Muscle of arm (tissue), 12 donors: Measurements from ENCODE around the gene CES4A. TPM values are rescaled to one million over a fixed set of nuclear protein-coding genes. Genes with fewer than 3 reads are reported as not detected.

ENCODE experiments used
- DNase-seq: peaks from one replicate; pipeline ENCODE4 v3.0.0-alpha.2; 2013
- polyA plus RNA-seq, 12 donors: library from polyadenylated mRNA; unstranded; fragments of 120-200 nt; gene quantifications; one replicate each; pipeline ENCODE4 v1.2.1, GENCODE V29; 2013; ENCODE audit not compliant: insufficient read length in 12 of 12

CES4A gene
- polyA plus RNA-seq, 12 donors = 1.5 to 14.7 (median 2.5) TPM; not detected in 2

GRCh38 chr16:67050796-67051195, 62.4 kb downstream of the CES4A start:
- DNase-seq = no peak

DNA sequence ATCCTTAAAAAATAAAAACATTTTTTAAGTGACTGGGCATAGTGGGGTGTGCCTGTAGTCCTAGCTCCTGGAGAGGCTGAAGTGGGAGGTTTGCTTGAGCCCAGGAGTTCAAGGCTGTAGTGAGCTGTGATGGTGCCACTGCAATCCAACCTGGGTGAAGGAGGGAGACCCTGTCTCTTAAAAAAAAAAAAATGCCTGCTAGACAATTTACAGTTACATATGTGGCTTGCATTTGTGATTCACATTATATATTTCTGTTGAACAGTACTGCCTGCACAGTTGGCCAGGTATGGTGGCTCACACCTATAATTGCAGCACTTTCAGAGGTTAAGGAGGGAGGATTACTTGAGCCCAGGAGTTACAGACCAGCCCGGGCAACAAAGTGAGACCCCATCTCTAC, 64.0 kb downstream of the CES4A start:
- DNase-seq = no peak

DNA sequence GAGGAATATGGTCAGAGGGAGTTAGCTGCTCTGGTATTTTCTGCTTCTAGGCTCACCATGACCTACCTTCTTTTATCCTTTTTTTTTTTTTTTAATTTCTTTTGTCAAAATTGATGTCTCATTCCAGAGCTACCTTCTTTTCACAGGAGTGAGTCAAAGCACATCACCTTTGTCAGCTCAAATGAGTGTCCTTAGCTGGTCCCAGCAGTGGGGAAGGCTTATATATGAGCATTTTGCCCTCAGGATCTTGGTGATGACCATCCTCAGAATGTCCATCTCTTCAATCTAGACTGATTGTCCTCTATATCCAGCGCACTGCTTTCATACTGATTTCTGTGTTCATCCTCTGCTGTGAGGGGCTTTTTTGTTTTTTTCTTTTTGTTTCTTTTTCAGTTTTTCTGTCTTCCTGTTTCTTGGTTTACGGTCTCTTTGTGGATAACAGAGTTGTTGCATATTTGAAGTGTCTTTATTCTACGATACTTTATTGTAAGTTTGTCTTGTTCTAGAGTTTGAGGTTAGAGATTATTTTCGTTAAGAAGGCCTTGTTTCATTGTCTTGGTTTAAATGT, 65.5 kb downstream of the CES4A start:
- no peak for DNase-seq

- no peak for DNase-seq
Measured at GRCh38 chr16:67054901-67055300, 66.5 kb downstream of the CES4A start.

DNA sequence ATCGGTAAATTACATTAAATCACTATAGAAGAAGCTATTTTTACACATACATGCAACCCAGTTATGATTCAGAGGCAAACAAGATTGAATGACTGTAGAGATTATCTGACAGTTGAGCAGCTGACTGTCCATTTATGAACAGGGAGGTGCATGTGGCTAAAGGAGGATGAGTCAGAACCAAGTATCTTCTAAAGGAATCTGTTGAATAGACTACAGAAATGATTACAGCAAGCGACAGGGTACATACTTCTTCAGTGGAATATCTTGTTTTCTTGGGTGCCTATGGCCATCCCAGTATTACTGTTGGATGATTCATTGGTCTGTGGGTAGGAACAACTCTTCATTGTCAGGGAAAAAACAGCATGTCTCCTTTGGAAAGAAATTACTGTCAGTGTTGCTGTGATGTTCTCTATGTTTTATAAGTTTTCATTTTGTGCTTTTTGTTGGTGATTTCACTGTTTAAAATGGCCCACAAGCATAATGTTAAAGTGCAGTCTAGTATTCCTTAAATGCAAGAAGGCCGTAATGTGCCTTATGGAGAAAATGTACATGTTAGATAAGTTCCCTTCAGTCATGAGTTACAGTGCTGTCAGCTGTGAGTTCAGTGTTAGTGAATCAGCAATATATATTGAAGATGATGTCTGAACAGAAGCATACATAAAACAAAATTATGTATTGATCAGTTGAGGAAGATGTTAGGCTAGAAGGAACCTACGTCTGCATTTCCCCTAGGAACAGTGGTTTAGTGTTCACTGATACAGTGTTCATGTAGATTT, 67.5 kb downstream of the CES4A start:
- DNase-seq = no peak

Other genes starting within 250 kb of the CES4A start
- gene DYNC1LI2, start 237.0 kb upstream of the CES4A start, polyA plus RNA-seq = 100 to 1,000 TPM in 5 of 12 donors, 10 to 100 TPM in 6, not detected in 1; 71.3 to 129 (median 97.6) TPM
- gene TERB1, start 187.0 kb upstream of the CES4A start, polyA plus RNA-seq = not detected
- 10 to 100 TPM in 11 of 12 donors, not detected in 1; 22.1 to 58.2 (median 45.9) TPM for gene NAE1, start 157.6 kb upstream of the CES4A start, polyA plus RNA-seq
- 10 to 100 TPM in 1 of 12 donors, not detected in 11; 16.6 TPM for gene CA7, start 144.2 kb upstream of the CES4A start, polyA plus RNA-seq
- 1 to 10 TPM in 11 of 12 donors, not detected in 1; 2.2 to 8.6 (median 2.9) TPM for gene PDP2, start 108.1 kb upstream of the CES4A start, polyA plus RNA-seq
- 1 to 10 TPM in 1 of 12 donors, under 1 TPM in 7, not detected in 4; 0.12 to 1.2 (median 0.16) TPM for gene CDH16, start 69.7 kb upstream of the CES4A start, polyA plus RNA-seq
- gene RRAD, start 63.1 kb upstream of the CES4A start, polyA plus RNA-seq = 10 to 100 TPM in 1 of 12 donors, 1 to 10 TPM in 10, not detected in 1; 2.8 to 15.8 (median 4.8) TPM
- gene CIAO2B, start 54.2 kb upstream of the CES4A start, polyA plus RNA-seq = 10 to 100 TPM in 11 of 12 donors, not detected in 1; 33.1 to 88.0 (median 78.6) TPM
- gene CES2, start 53.1 kb upstream of the CES4A start, polyA plus RNA-seq = 10 to 100 TPM in 11 of 12 donors, not detected in 1; 22.3 to 46.3 (median 29.1) TPM
- under 1 TPM in 10 of 12 donors, not detected in 2; 0.20 to 0.60 (median 0.39) TPM for gene CES3, start 27.3 kb upstream of the CES4A start, polyA plus RNA-seq
- 10 to 100 TPM in 11 of 12 donors, not detected in 1; 35.5 to 56.0 (median 42.3) TPM for gene CBFB, start 40.6 kb downstream of the CES4A start, polyA plus RNA-seq
- gene PHAF1, start 121.4 kb downstream of the CES4A start, polyA plus RNA-seq = 10 to 100 TPM in 11 of 12 donors, not detected in 1; 16.2 to 23.9 (median 19.7) TPM
- 10 to 100 TPM in 5 of 12 donors, 1 to 10 TPM in 6, not detected in 1; 7.1 to 17.2 (median 9.7) TPM for gene B3GNT9, start 162.4 kb downstream of the CES4A start, polyA plus RNA-seq
- 1 to 10 TPM in 10 of 12 donors, not detected in 2; 2.0 to 5.8 (median 3.2) TPM for gene TRADD, start 171.3 kb downstream of the CES4A start, polyA plus RNA-seq
- 1 to 10 TPM in 9 of 12 donors, under 1 TPM in 1, not detected in 2; 0.74 to 3.7 (median 2.1) TPM for gene FBXL8, start 171.4 kb downstream of the CES4A start, polyA plus RNA-seq
- 10 to 100 TPM in 2 of 12 donors, 1 to 10 TPM in 9, not detected in 1; 1.4 to 15.2 (median 4.2) TPM for gene HSF4, start 176.2 kb downstream of the CES4A start, polyA plus RNA-seq
- 10 to 100 TPM in 11 of 12 donors, not detected in 1; 16.3 to 42.3 (median 34.2) TPM for gene NOL3, start 181.9 kb downstream of the CES4A start, polyA plus RNA-seq
- 10 to 100 TPM in 11 of 12 donors, not detected in 1; 12.3 to 43.5 (median 16.9) TPM for gene MATCAP1, start 195.4 kb downstream of the CES4A start, polyA plus RNA-seq
- gene EXOC3L1, start 201.5 kb downstream of the CES4A start, polyA plus RNA-seq = 10 to 100 TPM in 3 of 12 donors, 1 to 10 TPM in 8, not detected in 1; 5.7 to 13.6 (median 8.1) TPM
- 10 to 100 TPM in 11 of 12 donors, not detected in 1; 29.4 to 85.1 (median 41.0) TPM for gene E2F4, start 203.6 kb downstream of the CES4A start, polyA plus RNA-seq
- 1 to 10 TPM in 5 of 12 donors, under 1 TPM in 5, not detected in 2; 0.49 to 4.7 (median 1.0) TPM for gene ELMO3, start 210.5 kb downstream of the CES4A start, polyA plus RNA-seq
- 10 to 100 TPM in 11 of 12 donors, not detected in 1; 15.1 to 23.7 (median 18.1) TPM for gene TMEM208, start 238.5 kb downstream of the CES4A start, polyA plus RNA-seq